Measurements from ENCODE around the gene FOSB. TPM values are rescaled to one million over a fixed set of nuclear protein-coding genes. Genes with fewer than 3 reads are reported as not detected.
A peak's percentile ranks its signal among the peaks of the same experiment; 100 is the strongest.

Gene FOSB
- total RNA-seq, 1 experiment from 2014 or later = 6.4 TPM

DNA sequence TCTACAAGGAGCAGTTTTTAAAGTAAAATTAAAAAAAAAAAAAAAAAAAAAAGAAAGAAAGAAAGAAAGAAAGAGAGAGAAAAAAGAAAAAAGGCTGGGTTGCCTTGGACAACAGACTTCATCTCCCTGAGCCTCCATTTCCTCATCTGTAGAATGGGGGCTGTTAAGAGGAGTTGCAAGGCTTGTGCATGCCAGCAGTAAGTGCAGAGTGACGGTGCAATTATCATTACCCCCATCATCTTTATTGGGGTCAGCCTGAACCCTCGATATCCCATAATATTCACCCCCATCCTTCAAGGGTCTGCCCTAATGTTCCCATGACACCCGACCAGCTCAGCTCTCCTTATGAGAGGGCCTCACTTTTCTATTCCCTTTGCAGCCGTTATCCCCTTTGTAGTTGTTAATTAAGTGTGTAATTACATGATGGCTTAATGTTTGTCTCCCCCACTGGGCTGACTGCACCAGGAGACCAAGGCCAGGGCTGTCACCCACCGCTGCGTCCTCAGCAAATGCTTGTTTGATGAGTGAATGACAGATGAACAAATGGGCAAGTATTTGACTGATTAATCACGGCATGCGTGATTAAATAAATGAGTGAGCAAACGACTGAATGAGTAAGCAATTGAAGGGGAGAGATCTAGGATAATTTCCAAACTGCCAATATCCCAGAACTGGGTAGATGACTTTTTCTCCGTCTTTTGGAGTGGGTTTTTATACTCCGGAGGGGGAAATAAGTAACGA lies 10.1 kb downstream of the FOSB start:
- H3K27ac Mint-ChIP-seq (ENCODE audit: unreplicated experiment) = peak overlapping the region; percentile 99
- POLR2A ChIA-PET = interaction anchor here (0.6 to 2.1 kb wide), 4 partner anchors 8 to 199 kb away, joined by 3 to 28 read pairs (median 12); partner anchors contain the start of gene FOSB
- TF ChIP-seq, protein P1, sequence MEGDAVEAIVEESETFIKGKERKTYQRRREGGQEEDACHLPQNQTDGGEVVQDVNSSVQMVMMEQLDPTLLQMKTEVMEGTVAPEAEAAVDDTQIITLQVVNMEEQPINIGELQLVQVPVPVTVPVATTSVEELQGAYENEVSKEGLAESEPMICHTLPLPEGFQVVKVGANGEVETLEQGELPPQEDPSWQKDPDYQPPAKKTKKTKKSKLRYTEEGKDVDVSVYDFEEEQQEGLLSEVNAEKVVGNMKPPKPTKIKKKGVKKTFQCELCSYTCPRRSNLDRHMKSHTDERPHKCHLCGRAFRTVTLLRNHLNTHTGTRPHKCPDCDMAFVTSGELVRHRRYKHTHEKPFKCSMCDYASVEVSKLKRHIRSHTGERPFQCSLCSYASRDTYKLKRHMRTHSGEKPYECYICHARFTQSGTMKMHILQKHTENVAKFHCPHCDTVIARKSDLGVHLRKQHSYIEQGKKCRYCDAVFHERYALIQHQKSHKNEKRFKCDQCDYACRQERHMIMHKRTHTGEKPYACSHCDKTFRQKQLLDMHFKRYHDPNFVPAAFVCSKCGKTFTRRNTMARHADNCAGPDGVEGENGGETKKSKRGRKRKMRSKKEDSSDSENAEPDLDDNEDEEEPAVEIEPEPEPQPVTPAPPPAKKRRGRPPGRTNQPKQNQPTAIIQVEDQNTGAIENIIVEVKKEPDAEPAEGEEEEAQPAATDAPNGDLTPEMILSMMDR (IDR thresholded peaks at IDR 0.05; ENCODE audit: insufficient read depth in 1 of 2, low read depth in 1 of 2, low read length in 1 of 2, severe bottlenecking in 1 of 2, unreplicated experiment in 1 of 2) = no peak
- H3K36me3 Mint-ChIP-seq (ENCODE audit: insufficient read depth, unreplicated experiment) = peaks cover 21% of the 10 kb centered on the region
- H3K27me3 Mint-ChIP-seq (ENCODE audit: insufficient read depth, unreplicated experiment) = peaks cover 2% of the 10 kb centered on the region
- CTCF ChIA-PET = interaction anchor here (0.6 to 4.1 kb wide), 26 partner anchors 9 to 300 kb away, joined by 3 to 261 read pairs (median 4); partner anchors contain the start of genes BLOC1S3, FOSB, PPP1R13L and QPCTL
- no peaks in the 10 kb centered on the region for H3K27me3 ChIP-seq (replicated peaks; ENCODE audit: control insufficient read depth, insufficient read depth, low read length)
- peak overlapping the region; percentile 53 for H3K4me3 ChIP-seq (ENCODE audit: low read depth, low read length)
- intact Hi-C loops (cut with micrococcal nuclease; ENCODE audit: unreplicated experiment) = loop anchor here (1.0 to 2.0 kb wide), 5 partner anchors 9 to 277 kb away; no protein-coding TSS in a partner anchor
- no TSS peak for BruUV-seq (replicated peaks)
- peaks cover 9% of the 10 kb centered on the region for H3K4me1 Mint-ChIP-seq (ENCODE audit: low read depth, unreplicated experiment)
- H3K9me3 ChIP-seq = no peaks in the 10 kb centered on the region
- DNase-seq = no peak
- H3K4me3 Mint-ChIP-seq (ENCODE audit: unreplicated experiment) = peak overlapping the region; percentile 53
- H3K9me3 Mint-ChIP-seq (ENCODE audit: unreplicated experiment) = no peaks in the 10 kb centered on the region
- H3K4me1 ChIP-seq = 0 out of 2 replicates have a peak, but pooled peaks cover 4% of the 10 kb centered on the region
- no peaks in the 10 kb centered on the region for H3K36me3 ChIP-seq (ENCODE audit: control insufficient read depth, insufficient read depth, low read length)

DNA sequence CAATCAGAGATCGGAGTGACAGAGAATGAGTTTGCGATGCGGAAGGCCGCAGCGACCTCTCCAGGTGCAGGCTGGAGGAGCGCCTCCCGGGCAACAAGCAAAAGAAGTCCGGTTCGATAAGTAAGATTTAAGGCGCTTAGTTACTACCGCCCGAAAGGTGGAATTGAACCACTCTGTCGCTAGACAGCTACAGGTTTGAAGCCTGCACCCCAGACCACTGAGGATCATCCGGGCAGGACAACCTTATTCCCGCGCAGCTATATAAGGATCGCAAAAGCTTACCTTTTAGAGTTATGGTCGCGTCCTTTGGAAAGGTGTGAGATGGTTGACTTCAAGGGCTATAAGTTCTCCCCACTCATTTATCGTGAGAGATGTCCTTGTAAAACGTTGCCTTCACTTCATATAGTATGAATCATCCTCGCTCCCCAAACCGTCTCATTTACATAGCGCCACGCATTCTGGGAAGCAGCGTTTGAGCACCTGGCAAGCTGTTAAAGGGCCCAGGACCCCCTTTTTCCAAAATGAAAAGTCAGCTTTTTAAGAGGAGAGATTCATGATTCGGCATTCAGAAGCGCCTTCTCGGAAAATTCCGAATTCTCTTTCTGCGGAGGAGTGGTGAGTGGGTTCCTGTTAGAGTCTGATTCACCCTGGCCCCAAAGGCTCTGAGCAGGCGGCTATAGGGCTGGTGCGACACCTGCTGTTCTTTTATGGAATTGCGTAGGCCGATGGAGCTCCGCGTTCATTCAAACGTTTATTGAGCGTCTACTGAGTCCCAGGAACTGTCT lies 10.8 kb downstream of the FOSB start:
- TSS peak; percentile 100 for BruUV-seq (replicated peaks)

More for the DNA sequence above, 10.8 kb downstream of the FOSB start:
- Histone ChIP-seq H3K4me3 (ENCODE audit: low read depth, low read length) (peak overlapping the region; percentile 53), H3K9me3 (no peaks in the 10 kb centered on the region), H3K36me3 (ENCODE audit: control insufficient read depth, insufficient read depth, low read length) (no peaks in the 10 kb centered on the region), H3K27me3 (replicated peaks; ENCODE audit: control insufficient read depth, insufficient read depth, low read length) (no peaks in the 10 kb centered on the region), H3K4me1 (0 out of 2 replicates have a peak, but pooled peaks cover 4% of the 10 kb centered on the region)
- Mint-ChIP-seq H3K9me3 (ENCODE audit: unreplicated experiment) (no peaks in the 10 kb centered on the region), H3K4me1 (ENCODE audit: low read depth, unreplicated experiment) (peaks cover 7% of the 10 kb centered on the region), H3K27ac (ENCODE audit: unreplicated experiment) (peak overlapping the region; percentile 99), H3K36me3 (ENCODE audit: insufficient read depth, unreplicated experiment) (peaks cover 18% of the 10 kb centered on the region), H3K27me3 (ENCODE audit: insufficient read depth, unreplicated experiment) (peaks cover 2% of the 10 kb centered on the region), H3K4me3 (ENCODE audit: unreplicated experiment) (peak overlapping the region; percentile 53)
- ChIA-PET POLR2A (interaction anchor here (0.5 to 2.1 kb wide), 8 partner anchors 9 to 303 kb away, joined by 3 to 28 read pairs (median 4); partner anchors contain the start of genes FOSB, QPCTL and SNRPD2), CTCF (interaction anchor here (0.6 to 4.1 kb wide), 30 partner anchors 10 to 439 kb away, joined by 3 to 261 read pairs (median 4); partner anchors contain the start of genes BLOC1S3, FOSB, PPP1R13L and QPCTL)
- intact Hi-C loops (cut with micrococcal nuclease; ENCODE audit: unreplicated experiment) = loop anchor here (1.0 to 2.0 kb wide), 5 partner anchors 9 to 278 kb away; no protein-coding TSS in a partner anchor
- peak; percentile 92 to 94 for DNase-seq
- TF ChIP-seq, protein P1 (IDR thresholded peaks at IDR 0.05; ENCODE audit: insufficient read depth in 1 of 2, low read depth in 1 of 2, low read length in 1 of 2, severe bottlenecking in 1 of 2, unreplicated experiment in 1 of 2) = peak; percentile 94 to 96
